HEK293 (cell line): ENCODE data around the gene MRPS2.

Source experiments
- CTCF ChIA-PET: fragments of 350-600 bp; formaldehyde crosslinking; extraction: SDS; loops from one replicate; lab custom pipeline; 2021; ENCODE audit warnings: antibody characterized with exemption; lab: Yijun Ruan, JAX
- POLR2A ChIA-PET: fragments of 300-600 bp; formaldehyde crosslinking; extraction: SDS; loops from one replicate; lab custom pipeline; 2020; ENCODE audit warnings: antibody characterized with exemption, inconsistent platforms; lab: Yijun Ruan, JAX
- H3K27ac ChIP-seq: fragments of 200-500 bp; sonication (Bioruptor generic); 2 replicates; pipeline ENCODE4 v1.5.1; 2014; ENCODE audit warnings: low read depth, low read length, control low read depth, inconsistent platforms; ENCODE audit errors: extremely low read depth
- H3K36me3 ChIP-seq, 2 experiments: fragments of 200-500 bp in 1 of 2; sonication (Bioruptor generic) in 1 of 2; 1 replicate in 1 of 2; 2 replicates in 1 of 2; pipeline ENCODE4 v1.5.1; 2014 to 2017; ENCODE audit warnings: inconsistent platforms in 2 of 2, low read length in 2 of 2; ENCODE audit not compliant: control insufficient read depth in 2 of 2, insufficient read depth in 1 of 2
- H3K4me1 ChIP-seq: fragments of 200-500 bp; sonication (Bioruptor generic); 2 replicates; pipeline ENCODE4 v1.5.1; 2014; ENCODE audit warnings: mild to moderate bottlenecking, low read length, inconsistent platforms; ENCODE audit not compliant: control insufficient read depth, insufficient read depth
- H3K4me3 ChIP-seq: 2 replicates; pipeline ENCODE4 v1.5.1; 2011; ENCODE audit warnings: low read depth, mild to moderate bottlenecking, control low read depth, low read length, moderate library complexity
- H3K9me3 ChIP-seq: fragments of 200-500 bp; sonication (Bioruptor generic); 2 replicates; pipeline ENCODE4 v1.5.1; 2014; ENCODE audit warnings: low read depth, low read length, inconsistent platforms; ENCODE audit not compliant: control insufficient read depth, insufficient read depth
- MZF1 ChIP-seq: fragments of 450-650 bp; formaldehyde crosslinking; IDR thresholded peaks from 2 replicates; pipeline ENCODE4 v1.5.1; 2017; ENCODE audit warnings: missing biosample characterization, missing genetic modification characterization, borderline replicate concordance
- SCRT2 ChIP-seq: fragments of 450-650 bp; formaldehyde crosslinking; IDR thresholded peaks from 2 replicates; pipeline ENCODE4 v1.5.1; 2016; ENCODE audit warnings: missing biosample characterization, missing genetic modification characterization
- SP2 ChIP-seq: fragments of 450-650 bp; formaldehyde crosslinking; IDR thresholded peaks from 2 replicates; pipeline ENCODE4 v1.5.1; 2016; ENCODE audit warnings: missing biosample characterization, missing genetic modification characterization
- YY1 ChIP-seq: fragments of 450-650 bp; formaldehyde crosslinking; IDR thresholded peaks from 2 replicates; pipeline ENCODE4 v1.5.1; 2018; ENCODE audit warnings: missing biosample characterization, missing genetic modification characterization
- YY2 ChIP-seq: fragments of 450-650 bp; formaldehyde crosslinking; IDR thresholded peaks from 2 replicates; pipeline ENCODE4 v1.5.1; 2016; ENCODE audit warnings: missing biosample characterization, missing genetic modification characterization
- ZBTB20 ChIP-seq: fragments of 450-650 bp; formaldehyde crosslinking; IDR thresholded peaks from 2 replicates; pipeline ENCODE4 v1.5.1; 2016; ENCODE audit warnings: missing biosample characterization, missing genetic modification characterization
- ZBTB21 ChIP-seq: fragments of 450-650 bp; formaldehyde crosslinking; IDR thresholded peaks from 2 replicates; pipeline ENCODE4 v1.5.1; 2017; ENCODE audit warnings: missing biosample characterization, missing genetic modification characterization
- ZFP69B ChIP-seq: fragments of 450-650 bp; formaldehyde crosslinking; IDR thresholded peaks from 2 replicates; pipeline ENCODE4 v1.5.1; 2016; ENCODE audit warnings: missing biosample characterization, missing genetic modification characterization
- ZNF10 ChIP-seq: fragments of 450-650 bp; formaldehyde crosslinking; IDR thresholded peaks from 2 replicates; pipeline ENCODE4 v1.5.1; 2017; ENCODE audit warnings: missing biosample characterization, missing genetic modification characterization
- ZNF133 ChIP-seq: fragments of 450-650 bp; formaldehyde crosslinking; IDR thresholded peaks from 2 replicates; pipeline ENCODE4 v1.5.1; 2016; ENCODE audit warnings: missing biosample characterization, missing genetic modification characterization
- ZNF138 ChIP-seq: fragments of 450-650 bp; formaldehyde crosslinking; IDR thresholded peaks from 2 replicates; pipeline ENCODE4 v1.5.1; 2016; ENCODE audit warnings: missing biosample characterization, missing genetic modification characterization, borderline replicate concordance
- ZNF140 ChIP-seq: fragments of 450-650 bp; formaldehyde crosslinking; IDR thresholded peaks from 2 replicates; pipeline ENCODE4 v1.5.1; 2016; ENCODE audit warnings: missing biosample characterization, missing genetic modification characterization
- ZNF175 ChIP-seq: fragments of 450-650 bp; formaldehyde crosslinking; IDR thresholded peaks from 2 replicates; pipeline ENCODE4 v1.5.1; 2016; ENCODE audit warnings: missing biosample characterization, missing genetic modification characterization
- ZNF24 ChIP-seq: fragments of 450-650 bp; formaldehyde crosslinking; IDR thresholded peaks from 2 replicates; pipeline ENCODE4 v1.5.1; 2016; ENCODE audit warnings: missing biosample characterization, missing genetic modification characterization
- ZNF335 ChIP-seq: fragments of 450-650 bp; formaldehyde crosslinking; conservative IDR thresholded peaks from 2 replicates; pipeline ENCODE4 v1.5.1; 2016; ENCODE audit warnings: missing biosample characterization, missing genetic modification characterization
- ZNF488 ChIP-seq: fragments of 450-650 bp; formaldehyde crosslinking; IDR thresholded peaks from 2 replicates; pipeline ENCODE4 v1.5.1; 2016; ENCODE audit warnings: missing biosample characterization, missing genetic modification characterization
- ZNF518A ChIP-seq: fragments of 450-650 bp; formaldehyde crosslinking; conservative IDR thresholded peaks from 2 replicates; pipeline ENCODE4 v1.5.1; 2016; ENCODE audit warnings: low read depth, missing biosample characterization, missing genetic modification characterization
- ZNF677 ChIP-seq: fragments of 450-650 bp; IDR thresholded peaks from 2 replicates; pipeline ENCODE4 v1.5.0; 2018; ENCODE audit warnings: missing biosample characterization, mild to moderate bottlenecking, missing genetic modification characterization, moderate library complexity
- ZNF747 ChIP-seq: fragments of 450-650 bp; formaldehyde crosslinking; IDR thresholded peaks from 2 replicates; pipeline ENCODE4 v1.5.1; 2016; ENCODE audit warnings: missing biosample characterization, missing genetic modification characterization
- ZNF776 ChIP-seq: fragments of 450-650 bp; formaldehyde crosslinking; IDR thresholded peaks from 2 replicates; pipeline ENCODE4 v1.5.0; 2017; ENCODE audit warnings: missing biosample characterization, missing genetic modification characterization, borderline replicate concordance
- ZSCAN4 ChIP-seq: fragments of 450-650 bp; formaldehyde crosslinking; IDR thresholded peaks from 2 replicates; pipeline ENCODE4 v1.5.1; 2017; ENCODE audit warnings: missing biosample characterization, missing genetic modification characterization

The MRPS2 gene

GRCh38 chr9:135514342-135515082 lies 14.0 kb downstream of the MRPS2 start:
- POLR2A ChIA-PET: no interaction called here
- Histone ChIP-seq H3K27ac (no peak overlapping the region), H3K4me3 (no peak overlapping the region), H3K9me3 (no peaks in the 10 kb centered on the region), H3K4me1 (no peaks in the 10 kb centered on the region), H3K36me3 (no peaks in the 10 kb centered on the region)
- TF ChIP-seq ZNF138 (tag by site-specific recombination) (no peak), ZNF133 (tag by site-specific recombination) (no peak), ZNF677 (tag by site-specific recombination) (no peak), ZFP69B (no peak), ZNF335 (no peak), ZNF140 (tag by site-specific recombination) (no peak), ZNF776 (tag by site-specific recombination) (no peak), ZNF747 (tag by site-specific recombination) (no peak)
- CTCF ChIA-PET: interaction anchor here (1.5 kb wide), 1 partner anchor 10 kb away, joined by 6 read pairs; no protein-coding TSS in a partner anchor

- Histone ChIP-seq H3K36me3 (no peaks in the 10 kb centered on the region), H3K4me3 (no peak overlapping the region), H3K27ac (no peak overlapping the region), H3K4me1 (no peaks in the 10 kb centered on the region), H3K9me3 (no peaks in the 10 kb centered on the region)
- TF ChIP-seq SCRT2 (tag by site-specific recombination) (no peak), ZBTB21 (tag by site-specific recombination) (no peak), ZNF175 (tag by site-specific recombination) (no peak), YY2 (tag by site-specific recombination) (no peak), ZNF10 (tag by site-specific recombination) (no peak), YY1 (tag by site-specific recombination) (no peak)
- ChIA-PET CTCF (interaction anchor here (1.5 kb wide), 1 partner anchor 10 kb away, joined by 6 read pairs; no protein-coding TSS in a partner anchor), POLR2A (no interaction called here)
Measured at GRCh38 chr9:135515083-135515951, 14.8 kb downstream of the MRPS2 start.

GRCh38 chr9:135516132-135516860 lies 15.8 kb downstream of the MRPS2 start:
- POLR2A ChIA-PET: no interaction called here
- H3K36me3 ChIP-seq: no peaks in the 10 kb centered on the region
- CTCF ChIA-PET: no interaction called here
- no peaks in the 10 kb centered on the region for H3K4me1 ChIP-seq
- no peaks in the 10 kb centered on the region for H3K9me3 ChIP-seq
- H3K27ac ChIP-seq: no peak overlapping the region
- no peak overlapping the region for H3K4me3 ChIP-seq
- no peak for TF ChIP-seq ZNF24 (tag by site-specific recombination)
- TF ChIP-seq ZNF488 (tag by site-specific recombination): no peak
- no peak for TF ChIP-seq ZSCAN4
- no peak for TF ChIP-seq ZBTB20 (tag by site-specific recombination)
- TF ChIP-seq ZNF518A (tag by site-specific recombination): no peak
- TF ChIP-seq SP2 (tag by site-specific recombination): no peak
- no peak for TF ChIP-seq MZF1
